Activated CD4-positive, CD25-positive, alpha-beta regulatory T cell treated with anti-CD3 and anti-CD28 coated beads, Interleukin-2, amount 50 U/mL, for 24 hours (primary cell): Measurements from ENCODE around the gene SOCS3.
A peak's percentile ranks its signal among the peaks of the same experiment; 100 is the strongest.
"Not testable (repeated sequence)": the region's sequence is repeated elsewhere in the genome, so short reads cannot be mapped to it uniquely, and the experiment has no call there.

ENCODE experiments used
- ATAC-seq, 2 donors: fragments of 150-1000 bp; cut with Tn5 transposase; one replicate each; pipeline ENCODE4 v1.10.0; 2021; ENCODE audit warnings: mild to moderate bottlenecking in 1 of 2, moderate library complexity in 1 of 2

SOCS3 gene

DNA sequence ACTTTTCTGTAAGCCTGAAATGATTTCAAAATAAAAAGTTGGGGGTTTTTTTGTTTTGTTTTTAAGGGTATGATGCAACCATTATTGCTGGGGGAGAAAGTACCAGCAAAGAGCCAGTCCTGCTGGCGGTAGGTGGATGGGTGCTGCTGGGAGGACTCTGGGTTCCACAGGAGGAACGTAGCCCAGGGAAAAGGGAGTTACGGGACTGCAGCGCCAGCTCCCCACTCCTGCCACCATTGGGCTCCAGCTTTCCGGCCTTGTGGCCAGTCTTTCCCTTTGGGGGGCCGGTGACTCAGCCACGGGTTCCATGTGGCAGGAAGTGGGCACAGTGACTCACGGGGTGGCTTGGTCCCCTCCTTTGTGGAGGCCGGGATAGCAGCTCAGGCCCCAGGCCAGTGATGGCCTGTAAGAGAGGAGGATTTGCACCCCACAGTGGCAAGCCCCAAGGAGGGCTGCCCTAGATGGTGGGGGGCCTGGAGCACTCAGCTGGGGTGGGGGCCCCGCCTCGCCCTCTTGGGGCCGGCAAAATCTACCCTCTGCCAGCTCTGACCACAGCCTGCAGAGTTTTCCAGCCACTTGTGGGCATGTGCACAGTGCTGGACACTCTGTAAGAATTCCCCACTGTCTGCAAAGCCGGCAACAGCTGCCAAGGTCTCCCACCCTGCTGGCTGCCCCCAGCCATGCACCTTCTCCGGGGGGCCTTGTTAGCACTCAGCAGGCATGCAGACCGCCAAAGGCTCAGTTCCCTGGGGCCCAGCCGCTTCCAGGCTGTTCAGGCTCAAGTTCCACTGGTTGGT is 30.4 kb downstream of the SOCS3 start:
- ATAC-seq: peak in 1 of 2 donors; percentile 41

DNA sequence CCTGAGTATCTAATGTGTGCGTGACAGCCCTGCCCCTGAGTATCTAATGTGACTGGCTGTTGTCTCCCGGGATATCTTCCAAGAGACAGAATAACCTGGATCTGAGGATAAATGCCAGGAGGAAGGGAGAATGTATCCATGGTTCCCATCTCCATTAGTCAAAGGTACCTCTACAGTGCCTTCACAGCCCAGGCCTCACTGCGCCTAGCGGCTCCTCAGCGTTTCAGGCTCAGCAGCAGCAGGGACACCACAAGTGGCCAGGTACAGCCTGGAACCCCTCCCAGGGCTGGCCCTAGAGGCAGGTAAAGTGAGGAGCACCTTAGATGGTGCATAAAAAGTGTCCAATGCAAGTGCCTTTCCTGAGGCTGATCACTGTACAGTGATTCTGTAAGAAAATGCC is 32.0 kb downstream of the SOCS3 start:
- no peak for ATAC-seq

DNA sequence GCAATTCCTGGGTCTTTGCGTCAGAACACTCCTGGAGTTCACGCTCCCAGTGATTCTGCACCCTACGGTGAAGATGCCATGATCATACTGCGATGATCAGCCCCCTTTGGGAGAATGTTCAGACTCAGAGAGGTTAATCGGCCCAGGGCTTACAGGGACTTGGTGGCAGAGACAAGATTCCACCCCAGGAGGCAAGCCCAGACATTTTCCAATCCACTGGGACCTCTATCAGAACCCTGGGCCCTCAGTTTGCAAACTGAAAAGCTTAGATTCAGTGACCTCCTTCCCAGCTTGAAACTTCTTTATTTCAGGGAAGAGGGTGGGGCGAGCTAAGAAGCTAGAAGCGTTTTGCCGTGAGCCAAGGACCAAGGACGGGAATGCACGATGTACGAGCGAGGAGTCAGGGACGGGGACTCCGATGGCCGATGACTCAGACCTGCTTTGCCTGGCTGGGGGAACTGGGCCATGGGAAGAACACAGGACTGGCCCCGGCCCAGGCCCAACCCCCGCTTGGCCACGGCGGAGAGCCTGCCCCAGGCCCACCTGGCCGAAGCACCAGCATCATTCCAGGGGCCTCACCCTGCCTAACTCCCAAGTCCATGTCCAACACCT is 34.7 kb downstream of the SOCS3 start:
- ATAC-seq: no peak

DNA sequence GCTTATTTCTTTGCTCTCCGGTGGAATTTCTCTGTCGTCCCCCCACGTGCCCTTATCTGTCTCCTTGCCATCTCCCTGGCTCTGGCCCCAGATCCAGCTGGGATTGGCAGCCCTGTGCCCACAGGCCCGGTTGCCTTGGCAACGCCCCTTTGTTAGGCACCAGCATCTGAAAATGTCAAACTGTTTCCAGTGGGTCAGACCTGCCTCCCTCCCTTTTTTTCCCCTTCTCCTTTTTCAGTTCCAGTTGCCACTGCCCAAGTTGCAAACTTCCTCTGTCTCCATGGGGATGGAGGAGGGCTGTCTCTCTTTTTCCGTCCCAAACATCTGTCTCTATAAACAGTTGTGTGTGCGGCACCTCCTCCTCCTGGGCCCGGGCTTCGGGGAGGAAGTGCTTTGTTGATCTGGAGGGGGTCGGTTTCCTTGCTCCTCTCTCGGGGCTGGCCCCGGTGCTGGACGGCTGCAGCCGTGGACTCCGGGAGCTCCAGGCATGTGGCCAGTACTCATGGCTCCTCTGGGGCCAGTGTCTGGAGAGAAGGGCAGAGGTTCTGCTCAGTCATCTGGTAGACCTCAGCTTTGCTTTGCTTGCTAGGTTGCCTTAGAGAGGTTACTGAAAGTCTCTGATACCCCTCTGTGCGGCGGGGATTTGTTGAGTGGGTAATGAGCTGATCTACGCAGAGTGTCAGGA is 35.3 kb downstream of the SOCS3 start:
- ATAC-seq: peak; percentile 25 to 36

DNA sequence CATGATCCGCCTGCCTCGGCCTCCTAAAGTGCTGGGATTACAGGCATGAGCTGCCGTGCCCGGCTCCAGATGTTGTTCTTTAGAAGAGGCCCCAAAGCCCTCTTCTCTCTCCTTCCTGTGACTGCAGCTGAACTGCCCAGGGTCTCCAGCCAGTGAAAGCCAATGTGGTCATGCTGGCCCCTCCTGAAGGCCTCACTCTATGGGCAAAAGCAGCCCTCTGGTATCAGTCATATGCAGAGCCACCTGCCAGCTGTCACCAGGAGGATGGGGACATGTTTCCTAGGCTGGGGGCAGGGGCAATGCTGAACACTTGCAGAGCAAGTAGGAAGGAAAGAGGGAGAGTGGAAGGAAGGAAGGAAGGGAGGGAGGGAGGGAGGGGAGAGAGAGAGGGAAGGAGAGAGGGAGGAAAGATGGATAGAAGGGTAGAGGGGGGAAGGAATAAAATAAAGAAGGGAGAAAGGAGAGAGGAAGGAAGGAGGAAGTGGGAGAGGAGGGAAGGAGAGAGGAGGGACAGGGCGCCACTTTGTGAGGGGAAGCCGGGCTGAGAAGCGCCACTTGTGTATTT is 36.0 kb downstream of the SOCS3 start:
- no peak for ATAC-seq

DNA sequence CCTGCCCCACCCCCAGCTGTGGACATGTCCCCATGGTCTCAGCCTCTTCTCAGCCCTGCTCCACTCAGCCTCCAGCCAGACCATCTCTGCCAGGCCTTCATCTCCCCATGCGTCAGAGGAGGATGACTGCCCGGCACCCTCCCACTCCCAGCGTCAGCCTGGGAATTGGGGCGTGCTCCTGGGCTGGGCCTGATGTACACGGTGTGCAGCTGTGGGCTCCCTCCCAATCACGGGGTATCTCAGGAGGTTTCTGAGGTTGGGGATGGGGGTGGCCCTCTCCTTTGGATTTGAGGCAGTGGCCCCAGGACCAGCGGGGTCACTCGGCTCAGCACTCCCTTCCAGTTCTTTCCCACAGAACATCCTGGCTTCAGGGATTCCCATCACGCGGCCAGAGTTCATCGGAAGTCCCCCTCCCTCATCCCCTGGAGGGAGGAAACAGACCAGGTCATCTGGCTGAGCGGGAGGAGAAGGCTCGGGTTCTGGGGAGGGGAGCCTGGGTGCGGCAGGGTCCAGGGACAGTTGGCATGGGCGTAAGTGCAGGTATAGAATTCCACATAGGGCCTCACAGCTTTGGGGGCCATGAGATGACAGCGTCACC is 36.9 kb downstream of the SOCS3 start:
- ATAC-seq: no peak

DNA sequence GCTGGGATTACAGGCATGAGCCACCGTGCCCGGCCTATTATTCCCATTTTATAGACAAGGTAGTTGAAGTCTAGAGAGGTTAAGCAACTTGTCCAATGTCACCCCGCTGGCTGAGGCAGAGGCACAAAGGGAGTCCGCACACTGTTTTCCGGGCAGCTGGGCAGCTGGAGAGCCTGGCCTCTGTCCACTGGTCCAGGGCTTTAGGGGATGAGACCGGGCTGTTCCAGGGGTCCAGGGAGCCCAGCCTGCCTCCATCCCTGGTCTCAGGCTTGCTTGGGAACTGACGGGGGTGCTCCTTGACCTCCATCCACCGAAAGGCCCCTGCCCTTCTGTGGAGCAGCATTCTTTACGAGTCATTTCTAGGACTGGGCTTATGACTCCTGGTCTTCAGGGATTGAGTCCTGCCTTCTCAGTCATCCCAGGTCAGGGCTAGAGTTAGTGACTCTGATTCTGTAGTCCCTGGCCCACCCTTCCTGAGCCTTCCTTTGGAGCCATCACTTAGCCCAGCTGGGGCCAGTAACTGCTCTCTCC is 37.5 kb downstream of the SOCS3 start:
- no peak for ATAC-seq

DNA sequence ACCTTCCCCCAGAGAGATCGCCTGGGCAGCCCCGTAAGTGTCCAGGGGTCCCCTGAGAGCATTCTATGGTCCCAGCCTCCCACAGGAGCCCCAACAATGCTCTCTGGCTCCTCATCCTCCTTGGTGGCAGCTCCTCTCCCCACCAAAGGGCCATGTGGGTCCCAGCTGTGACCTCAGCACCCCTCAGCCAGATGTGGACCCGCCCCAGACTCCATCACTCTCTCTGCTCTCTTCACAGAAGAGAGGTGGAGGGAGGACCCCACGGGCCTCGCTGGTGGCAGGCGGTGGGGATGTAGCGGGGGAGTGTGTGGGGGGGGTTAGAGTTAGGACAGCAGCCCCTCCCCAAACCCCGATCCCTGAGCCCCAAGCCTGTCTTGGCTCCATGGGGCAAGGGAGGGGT is 41.0 kb downstream of the SOCS3 start:
- ATAC-seq: no peak

DNA sequence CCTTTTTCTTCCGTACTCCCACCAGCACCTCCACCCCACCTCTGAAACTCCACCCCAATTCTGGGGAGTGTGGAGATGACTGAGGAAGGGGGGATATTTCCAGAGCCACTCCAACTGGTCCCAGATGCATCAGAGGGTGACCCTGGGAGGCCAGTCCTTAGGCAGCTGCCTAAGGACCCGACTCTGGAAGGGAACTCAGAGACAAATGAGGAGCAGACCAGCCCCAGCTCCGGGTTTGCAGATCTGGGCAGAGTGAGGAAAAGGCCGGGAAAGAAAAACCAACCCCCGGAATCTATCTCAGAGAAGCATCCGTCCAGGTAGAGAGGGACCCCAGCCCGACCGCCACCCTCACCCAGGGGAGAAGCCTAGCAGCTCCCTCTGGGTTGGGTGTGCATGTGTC is 41.5 kb downstream of the SOCS3 start:
- ATAC-seq: no peak

DNA sequence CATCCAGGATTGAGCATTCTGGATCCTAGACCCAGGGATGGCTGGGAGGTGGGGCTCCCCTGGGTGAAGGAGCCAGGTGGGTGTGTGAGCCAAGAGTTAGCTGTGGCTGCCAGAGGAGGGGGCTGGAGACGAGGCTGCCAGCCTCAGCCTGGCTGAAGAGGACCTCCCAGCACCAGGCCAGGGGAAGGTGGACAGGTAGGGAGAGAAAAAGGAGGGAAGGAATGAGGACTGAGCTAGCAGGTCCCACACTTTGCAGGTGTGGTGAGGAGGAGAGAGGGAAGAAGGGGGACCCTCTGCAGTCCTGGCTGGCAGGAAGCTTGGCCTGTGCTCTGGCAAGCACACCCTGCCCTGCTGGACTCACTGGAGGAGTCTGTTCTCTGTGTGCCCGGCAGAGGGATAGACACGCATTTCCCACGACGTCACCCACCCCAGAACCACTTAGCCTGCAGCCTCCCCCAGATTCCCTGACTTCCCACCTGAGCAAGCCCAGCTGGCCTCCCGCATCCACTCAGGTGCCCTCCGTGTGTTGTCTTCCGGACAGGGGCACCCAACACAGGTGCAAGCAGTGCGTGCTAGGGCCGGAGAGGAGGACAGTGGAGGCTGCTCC is 42.0 kb downstream of the SOCS3 start:
- no peak for ATAC-seq

DNA sequence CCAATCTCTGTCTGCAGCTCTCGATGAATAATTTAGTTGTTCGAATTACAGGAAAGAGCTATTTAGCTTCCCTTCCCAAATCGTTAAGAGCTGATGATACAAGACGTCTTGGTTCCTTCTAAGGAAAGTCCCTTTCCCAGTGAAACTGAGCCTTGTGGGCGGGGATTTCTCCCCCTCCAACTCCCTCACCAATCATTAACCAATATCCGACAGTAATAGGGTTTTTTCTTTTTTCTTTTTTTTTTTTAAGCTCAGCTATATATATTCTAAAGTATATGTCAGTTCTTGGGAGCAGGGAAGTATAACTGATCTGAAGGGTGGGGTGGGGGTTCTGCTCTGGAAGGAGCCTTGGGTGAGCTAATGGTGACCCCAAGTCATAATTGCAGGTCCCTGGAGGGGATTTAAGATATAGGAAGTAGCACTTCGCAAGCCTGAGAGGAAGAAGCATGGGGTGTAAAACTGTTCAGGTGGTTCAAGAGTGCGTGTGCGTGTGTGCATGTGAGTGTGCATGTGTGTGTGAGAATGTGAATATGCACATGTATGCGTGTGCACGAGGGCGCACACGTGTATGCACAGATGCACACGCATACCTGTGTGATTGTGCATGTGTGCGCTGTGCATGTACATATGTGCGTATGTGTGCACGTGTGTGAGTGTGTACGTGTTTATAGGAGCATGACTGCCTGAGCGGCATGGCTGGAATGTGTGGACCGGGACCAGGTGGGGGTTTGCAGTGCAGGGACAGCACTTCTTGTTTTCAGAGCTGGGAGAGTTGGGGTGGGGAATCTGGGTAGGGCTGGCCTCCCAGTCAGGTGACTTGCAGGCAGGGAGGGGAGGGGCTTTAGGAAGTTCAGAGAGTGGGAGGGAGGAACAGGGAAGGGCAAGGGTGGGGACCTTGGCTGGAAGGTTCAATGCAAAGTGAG is 42.7 kb downstream of the SOCS3 start:
- ATAC-seq: no peak

DNA sequence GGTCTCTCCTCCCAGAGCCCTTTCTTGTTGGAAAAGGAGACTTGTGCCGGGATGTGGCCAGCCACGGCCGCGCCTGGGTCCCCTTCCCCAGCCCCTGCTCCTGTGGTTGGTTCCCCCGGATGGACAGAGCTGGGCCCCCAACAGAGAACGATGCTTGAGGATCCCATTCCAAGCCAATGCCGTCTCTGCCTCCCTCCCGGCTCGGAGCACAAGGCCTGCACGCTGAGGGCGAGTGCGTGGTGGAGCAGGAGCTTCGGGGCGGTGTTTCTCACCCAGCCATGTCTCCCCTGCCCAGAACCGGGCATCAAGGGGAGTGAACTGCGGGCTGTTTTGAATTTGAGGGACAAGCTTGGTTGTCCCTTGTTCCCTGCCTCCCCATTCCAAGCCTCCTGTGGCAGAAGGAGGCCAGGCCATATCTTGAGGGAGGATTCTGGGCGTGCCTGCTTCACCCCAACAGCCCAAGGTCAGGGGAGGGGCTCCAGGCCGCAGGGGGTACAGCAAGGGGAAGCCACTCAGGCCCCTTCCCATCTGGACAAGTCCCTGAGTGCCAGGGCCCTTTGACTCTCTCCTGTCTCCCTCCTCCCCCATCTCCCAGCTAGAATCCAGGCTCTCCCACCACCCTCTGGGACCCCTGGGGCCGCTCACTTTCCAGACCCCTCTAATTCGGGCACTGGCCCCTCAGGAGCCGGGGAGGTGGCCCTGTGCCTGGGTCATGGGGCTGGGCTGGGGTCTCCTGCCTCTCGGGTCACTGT is 43.6 kb downstream of the SOCS3 start:
- no peak for ATAC-seq

DNA sequence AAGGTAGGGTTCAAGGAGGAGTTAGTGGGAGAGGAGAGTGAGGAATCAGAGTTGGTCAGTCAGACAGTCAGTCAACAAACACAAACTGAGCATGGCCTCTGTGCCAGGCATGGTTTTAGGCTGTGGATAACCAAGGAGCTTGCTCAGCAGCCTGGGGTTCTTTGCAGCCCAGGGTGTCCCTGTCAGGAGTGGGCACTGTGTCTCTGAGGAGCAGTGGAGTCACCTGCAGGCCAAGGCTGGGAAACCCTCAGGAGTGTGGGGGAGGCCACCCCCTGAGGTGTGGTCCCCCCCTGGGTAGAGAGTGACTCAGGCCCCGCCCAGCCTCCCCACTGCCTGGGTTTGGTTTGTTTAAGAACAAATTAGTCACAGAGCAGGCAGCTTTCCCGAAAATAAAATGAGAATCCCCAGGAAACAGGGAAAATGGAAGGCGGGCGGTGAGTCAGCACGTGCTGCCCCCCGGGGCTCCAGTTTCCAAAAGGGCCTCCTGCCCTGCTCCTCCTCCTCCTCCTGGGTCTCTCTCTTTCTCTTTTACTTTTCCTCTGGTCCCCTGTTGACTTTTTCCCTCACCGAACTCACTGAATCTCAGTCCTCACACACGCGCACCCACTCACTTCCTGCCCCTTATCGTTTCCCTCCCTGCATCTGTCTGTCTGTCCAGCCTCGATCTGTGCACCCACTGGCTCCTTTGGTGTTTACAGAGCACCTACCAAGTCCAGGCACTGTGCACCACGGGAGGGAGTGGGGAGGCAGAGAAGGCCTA is 44.3 kb downstream of the SOCS3 start:
- ATAC-seq: peak; percentile 49 to 52

DNA sequence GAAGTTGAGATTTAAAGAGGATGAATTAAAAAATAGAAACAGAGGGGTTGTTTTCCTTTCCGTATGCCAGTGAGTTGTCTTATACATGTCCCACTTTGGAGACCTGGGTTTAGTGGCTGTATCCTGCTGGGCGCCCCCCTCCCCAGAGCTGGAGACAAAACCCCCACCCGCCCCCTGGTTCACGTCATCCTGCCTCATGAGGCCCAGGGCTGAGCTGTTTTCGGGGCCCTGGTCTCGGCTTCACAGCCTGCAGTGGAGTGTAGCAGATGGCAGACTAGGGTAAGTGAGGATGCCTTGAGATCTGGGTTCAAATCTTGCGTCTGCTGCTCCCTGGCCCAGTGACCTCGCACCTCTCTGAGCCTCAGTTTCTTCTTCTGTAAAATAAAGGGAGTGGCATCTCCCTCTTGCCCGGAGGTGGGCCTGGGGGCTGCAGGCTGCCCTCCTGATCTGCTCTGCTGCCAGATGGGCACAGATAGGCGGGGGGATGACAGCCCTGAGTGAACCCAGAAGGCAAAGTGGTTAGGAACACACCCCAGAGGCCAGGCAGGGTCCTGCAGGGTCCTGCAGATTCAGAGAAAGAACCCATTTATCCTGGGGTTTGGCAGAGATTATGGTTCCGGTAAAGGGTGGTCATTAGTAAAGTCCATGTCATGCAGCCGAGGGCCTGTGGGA is 45.1 kb downstream of the SOCS3 start:
- ATAC-seq: no peak

DNA sequence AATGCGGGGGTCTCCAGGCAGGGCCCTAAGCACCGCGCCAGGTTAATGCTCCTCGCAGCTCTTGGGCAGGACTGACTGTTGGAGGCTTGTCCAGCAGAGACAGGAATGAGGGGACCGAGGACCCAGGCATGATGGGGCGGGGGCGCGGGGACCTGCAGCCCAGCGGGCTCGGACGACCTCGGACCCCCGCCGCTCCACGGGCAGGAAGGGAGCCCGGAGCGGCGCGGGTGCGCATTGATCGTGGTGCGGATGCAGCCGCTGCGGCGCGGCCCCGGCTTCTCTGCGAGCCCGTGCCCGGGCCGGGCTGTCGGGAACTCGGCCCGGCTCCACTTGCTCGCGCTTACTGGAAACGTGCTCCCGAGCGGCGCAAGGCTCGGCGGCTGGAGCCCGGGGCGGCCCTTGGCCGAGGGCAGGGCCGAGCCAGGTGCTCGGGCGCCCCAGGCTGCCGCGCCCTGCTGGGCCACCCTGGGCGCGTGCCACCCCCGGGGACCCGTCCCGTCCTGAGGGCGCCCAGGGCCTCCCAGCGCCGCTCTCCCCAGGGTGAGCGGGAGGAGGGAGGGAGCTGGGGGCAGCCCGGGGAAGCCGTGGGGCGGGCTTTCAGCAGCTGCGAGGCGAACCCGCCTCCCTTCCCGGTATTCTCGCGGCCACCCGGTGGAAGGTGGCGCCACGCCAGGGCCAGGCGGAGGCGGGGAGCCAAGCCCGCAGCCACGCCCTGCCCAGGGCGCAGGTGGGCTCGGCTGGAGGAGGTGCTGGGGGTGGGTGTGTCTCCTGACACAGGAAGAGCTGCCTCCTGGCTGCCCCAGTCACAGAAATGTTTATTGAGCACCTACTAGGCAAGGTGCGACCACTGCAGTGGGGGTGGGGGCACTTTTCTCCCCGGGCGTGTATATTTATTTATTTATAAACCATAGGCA is 45.9 kb downstream of the SOCS3 start:
- ATAC-seq: peak; percentile 58 to 60

DNA sequence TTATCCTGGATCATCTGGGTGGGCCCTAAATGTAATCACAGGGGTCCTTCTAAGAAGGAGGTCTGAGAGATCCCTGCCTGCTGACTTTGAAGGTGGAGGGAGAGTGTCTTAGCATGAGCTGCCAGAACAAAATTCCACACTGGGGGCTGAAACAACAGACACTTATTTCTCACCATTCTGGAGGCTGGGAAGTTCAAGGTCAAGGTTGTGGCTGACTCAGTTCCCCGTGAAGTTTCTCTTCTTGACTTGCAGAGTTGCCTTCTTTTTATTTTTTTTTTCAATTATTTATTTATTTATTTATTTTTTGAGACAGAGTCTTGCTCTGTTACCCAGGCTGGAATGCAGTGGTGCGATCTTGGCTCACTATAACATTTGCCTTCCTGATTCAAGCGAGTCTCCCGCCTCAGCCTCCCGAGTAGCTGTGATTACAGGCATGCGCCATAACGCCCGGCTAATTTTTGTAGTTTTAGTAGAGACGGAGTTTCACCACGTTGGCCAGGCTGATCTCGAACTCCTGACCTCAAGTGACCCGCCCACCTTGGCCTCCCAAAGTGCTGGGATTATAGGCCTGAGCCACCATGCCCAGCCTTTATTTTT is 50.1 kb downstream of the SOCS3 start:
- ATAC-seq: not testable (repeated sequence)

DNA sequence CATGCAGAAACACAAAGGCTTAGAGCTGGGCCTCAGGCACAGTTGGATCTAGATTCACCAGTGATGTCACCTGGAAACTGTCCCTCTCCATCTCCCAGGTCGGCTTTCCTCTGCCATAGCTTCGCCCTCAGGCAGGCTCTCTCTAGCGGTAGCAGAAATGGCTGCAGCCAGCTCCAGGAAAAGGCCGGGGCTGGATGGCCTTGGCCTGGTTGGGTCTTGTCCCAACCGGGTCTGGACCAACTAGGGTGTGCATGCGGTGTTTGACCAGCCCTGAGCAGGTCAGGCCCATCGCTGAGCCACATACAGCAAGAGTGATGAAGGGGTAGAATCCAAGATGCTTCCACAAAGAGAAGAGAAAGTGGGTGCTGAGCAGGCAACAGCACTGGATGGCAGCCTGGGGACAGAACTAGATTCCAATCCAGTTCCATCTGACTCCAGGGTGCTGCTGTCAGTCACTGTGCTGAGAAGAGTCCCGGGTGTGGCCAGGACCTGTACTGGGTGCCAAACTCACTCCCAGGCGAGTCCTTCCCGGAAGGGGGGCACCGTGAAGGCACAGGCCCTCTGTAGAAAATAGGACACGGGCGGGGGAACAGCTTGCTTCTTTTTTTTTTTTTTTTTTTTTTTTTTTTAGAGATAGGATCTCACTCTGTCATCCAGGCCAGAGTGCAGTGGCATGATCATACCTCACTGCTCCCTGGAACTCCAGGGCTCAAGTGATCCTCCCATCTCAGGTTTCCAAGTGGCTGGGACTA is 51.8 kb downstream of the SOCS3 start:
- ATAC-seq: no peak
